GM23338 (cell line): ENCODE measurements around the gene ZNF148.

Experiments used
- CREB1 ChIP-seq: fragments of 250-450 bp; sonication (Bioruptor Pico); IDR thresholded peaks from 2 replicates; pipeline ENCODE4 v1.5.0; 2020; ENCODE audit warnings: low read depth, mild to moderate bottlenecking, moderate library complexity
- EZH2 ChIP-seq: fragments of 200-600 bp; sonication (generic); IDR thresholded peaks from one replicate; pipeline ENCODE4 v1.8.0; 2017; ENCODE audit warnings: antibody characterized with exemption, mild to moderate bottlenecking, low read depth; ENCODE audit not compliant: unreplicated experiment
- EZH2phosphoT487 ChIP-seq: fragments of 200-600 bp; sonication (generic); IDR thresholded peaks from one replicate; pipeline ENCODE4 v1.8.1; 2018; ENCODE audit warnings: antibody characterized with exemption; ENCODE audit not compliant: unreplicated experiment
- JUNB ChIP-seq: IDR thresholded peaks from one replicate; pipeline ENCODE4 v1.6.1; 2016; ENCODE audit warnings: antibody characterized with exemption; ENCODE audit not compliant: unreplicated experiment
- NANOG ChIP-seq: IDR thresholded peaks from 2 replicates; pipeline ENCODE4 v1.6.1; 2016; ENCODE audit warnings: antibody characterized with exemption, borderline replicate concordance
- POLR2AphosphoS5 ChIP-seq: IDR thresholded peaks from 2 replicates; pipeline ENCODE4 v1.6.1; 2016; ENCODE audit warnings: antibody characterized with exemption, low read depth
- ZNF331 ChIP-seq: fragments of 250-450 bp; sonication (Bioruptor Pico); IDR thresholded peaks from 2 replicates; pipeline ENCODE4 v1.5.0; 2020; ENCODE audit warnings: low read depth, mild to moderate bottlenecking, moderate library complexity
- TF ChIP-seq, protein P1 (sequence below), 2 experiments: fragments of 200-600 bp in 1 of 2; sonication (generic) in 1 of 2; conservative IDR thresholded peaks; 2 replicates each; pipeline versions ENCODE4 v1.5.1 to v1.6.1; 2016 to 2017; ENCODE audit warnings: antibody characterized with exemption in 2 of 2, low read depth in 2 of 2, mild to moderate bottlenecking in 2 of 2, moderate library complexity in 1 of 2
- TF ChIP-seq, protein P2 (sequence below): IDR thresholded peaks from 2 replicates; pipeline ENCODE4 v1.6.1; 2016; ENCODE audit warnings: antibody characterized with exemption
- TF ChIP-seq, protein P3 (sequence below): IDR thresholded peaks from one replicate; pipeline ENCODE4 v1.6.1; 2018; ENCODE audit warnings: antibody characterized with exemption; ENCODE audit not compliant: unreplicated experiment

DNA sequence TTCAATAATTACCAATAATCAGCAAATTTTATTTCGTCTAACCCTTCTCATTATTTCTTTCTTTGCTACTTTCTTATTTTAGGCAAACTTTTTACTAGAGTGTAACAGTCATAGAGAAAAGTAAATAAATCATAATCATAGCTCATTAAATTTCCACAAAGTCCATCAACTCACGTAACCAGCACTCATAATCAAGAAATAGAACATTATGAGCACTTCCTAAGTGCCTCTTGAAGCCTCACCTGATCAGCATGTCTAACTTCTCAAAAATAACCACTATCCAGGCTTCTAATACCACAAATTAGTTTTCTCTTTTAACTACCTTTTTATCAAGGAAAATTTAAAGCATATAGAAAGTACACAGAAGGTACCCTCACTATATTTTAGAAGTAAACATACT, 124.2 kb downstream of the ZNF148 start:
- TF ChIP-seq JUNB (no peak), NANOG (no peak), POLR2AphosphoS5 (no peak), EZH2phosphoT487 (no peak), EZH2 (no peak), CREB1 (CRISPR knock-in tag) (no peak), ZNF331 (CRISPR knock-in tag) (no peak)
- TF ChIP-seq, protein P1, sequence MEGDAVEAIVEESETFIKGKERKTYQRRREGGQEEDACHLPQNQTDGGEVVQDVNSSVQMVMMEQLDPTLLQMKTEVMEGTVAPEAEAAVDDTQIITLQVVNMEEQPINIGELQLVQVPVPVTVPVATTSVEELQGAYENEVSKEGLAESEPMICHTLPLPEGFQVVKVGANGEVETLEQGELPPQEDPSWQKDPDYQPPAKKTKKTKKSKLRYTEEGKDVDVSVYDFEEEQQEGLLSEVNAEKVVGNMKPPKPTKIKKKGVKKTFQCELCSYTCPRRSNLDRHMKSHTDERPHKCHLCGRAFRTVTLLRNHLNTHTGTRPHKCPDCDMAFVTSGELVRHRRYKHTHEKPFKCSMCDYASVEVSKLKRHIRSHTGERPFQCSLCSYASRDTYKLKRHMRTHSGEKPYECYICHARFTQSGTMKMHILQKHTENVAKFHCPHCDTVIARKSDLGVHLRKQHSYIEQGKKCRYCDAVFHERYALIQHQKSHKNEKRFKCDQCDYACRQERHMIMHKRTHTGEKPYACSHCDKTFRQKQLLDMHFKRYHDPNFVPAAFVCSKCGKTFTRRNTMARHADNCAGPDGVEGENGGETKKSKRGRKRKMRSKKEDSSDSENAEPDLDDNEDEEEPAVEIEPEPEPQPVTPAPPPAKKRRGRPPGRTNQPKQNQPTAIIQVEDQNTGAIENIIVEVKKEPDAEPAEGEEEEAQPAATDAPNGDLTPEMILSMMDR (conservative IDR thresholded peaks at IDR 0.05; ENCODE audit: low read depth in 2 of 2): no peak
- TF ChIP-seq, protein P2, sequence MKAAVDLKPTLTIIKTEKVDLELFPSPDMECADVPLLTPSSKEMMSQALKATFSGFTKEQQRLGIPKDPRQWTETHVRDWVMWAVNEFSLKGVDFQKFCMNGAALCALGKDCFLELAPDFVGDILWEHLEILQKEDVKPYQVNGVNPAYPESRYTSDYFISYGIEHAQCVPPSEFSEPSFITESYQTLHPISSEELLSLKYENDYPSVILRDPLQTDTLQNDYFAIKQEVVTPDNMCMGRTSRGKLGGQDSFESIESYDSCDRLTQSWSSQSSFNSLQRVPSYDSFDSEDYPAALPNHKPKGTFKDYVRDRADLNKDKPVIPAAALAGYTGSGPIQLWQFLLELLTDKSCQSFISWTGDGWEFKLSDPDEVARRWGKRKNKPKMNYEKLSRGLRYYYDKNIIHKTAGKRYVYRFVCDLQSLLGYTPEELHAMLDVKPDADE: no peak
- TF ChIP-seq, protein P3, sequence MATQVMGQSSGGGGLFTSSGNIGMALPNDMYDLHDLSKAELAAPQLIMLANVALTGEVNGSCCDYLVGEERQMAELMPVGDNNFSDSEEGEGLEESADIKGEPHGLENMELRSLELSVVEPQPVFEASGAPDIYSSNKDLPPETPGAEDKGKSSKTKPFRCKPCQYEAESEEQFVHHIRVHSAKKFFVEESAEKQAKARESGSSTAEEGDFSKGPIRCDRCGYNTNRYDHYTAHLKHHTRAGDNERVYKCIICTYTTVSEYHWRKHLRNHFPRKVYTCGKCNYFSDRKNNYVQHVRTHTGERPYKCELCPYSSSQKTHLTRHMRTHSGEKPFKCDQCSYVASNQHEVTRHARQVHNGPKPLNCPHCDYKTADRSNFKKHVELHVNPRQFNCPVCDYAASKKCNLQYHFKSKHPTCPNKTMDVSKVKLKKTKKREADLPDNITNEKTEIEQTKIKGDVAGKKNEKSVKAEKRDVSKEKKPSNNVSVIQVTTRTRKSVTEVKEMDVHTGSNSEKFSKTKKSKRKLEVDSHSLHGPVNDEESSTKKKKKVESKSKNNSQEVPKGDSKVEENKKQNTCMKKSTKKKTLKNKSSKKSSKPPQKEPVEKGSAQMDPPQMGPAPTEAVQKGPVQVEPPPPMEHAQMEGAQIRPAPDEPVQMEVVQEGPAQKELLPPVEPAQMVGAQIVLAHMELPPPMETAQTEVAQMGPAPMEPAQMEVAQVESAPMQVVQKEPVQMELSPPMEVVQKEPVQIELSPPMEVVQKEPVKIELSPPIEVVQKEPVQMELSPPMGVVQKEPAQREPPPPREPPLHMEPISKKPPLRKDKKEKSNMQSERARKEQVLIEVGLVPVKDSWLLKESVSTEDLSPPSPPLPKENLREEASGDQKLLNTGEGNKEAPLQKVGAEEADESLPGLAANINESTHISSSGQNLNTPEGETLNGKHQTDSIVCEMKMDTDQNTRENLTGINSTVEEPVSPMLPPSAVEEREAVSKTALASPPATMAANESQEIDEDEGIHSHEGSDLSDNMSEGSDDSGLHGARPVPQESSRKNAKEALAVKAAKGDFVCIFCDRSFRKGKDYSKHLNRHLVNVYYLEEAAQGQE: no peak
